H54 (cell line): ENCODE data around the gene C1QL1.

Experiments
- DNase-seq: peaks from one replicate; pipeline ENCODE4 v3.0.0; 2011; ENCODE audit warnings: low spot score, mixed read lengths; ENCODE audit not compliant: insufficient read length
- FAIRE-seq: peaks from 3 replicates; lab custom pipeline; 2011; peaks lifted over from hg19 to GRCh38; lab: Jason Lieb, UNC
- POLR2A ChIP-seq: IDR thresholded peaks from 2 replicates; pipeline ENCODE4 v1.6.1; 2011; ENCODE audit warnings: low read depth, mild to moderate bottlenecking, low read length

The C1QL1 gene

GRCh38 chr17:44922746-44923470 lies 45.2 kb downstream of the C1QL1 start:
- no peak for FAIRE-seq
- TF ChIP-seq POLR2A = no peak
- no peak for DNase-seq

GRCh38 chr17:44922136-44922535 lies 46.0 kb downstream of the C1QL1 start:
- no peak for TF ChIP-seq POLR2A
- FAIRE-seq = no peak
- no peak for DNase-seq

- FAIRE-seq = no peak
- no peak for DNase-seq
- no peak for TF ChIP-seq POLR2A
Measured at GRCh38 chr17:44921122-44921882, 46.8 kb downstream of the C1QL1 start.

- DNase-seq (no peak), FAIRE-seq (no peak)
- TF ChIP-seq POLR2A = no peak
Measured at GRCh38 chr17:44920565-44920940, 47.5 kb downstream of the C1QL1 start.

GRCh38 chr17:44919885-44920564 lies 48.1 kb downstream of the C1QL1 start:
- peak; percentile 15 for FAIRE-seq
- DNase-seq = peak; percentile 98
- TF ChIP-seq POLR2A = no peak

- TF ChIP-seq POLR2A = no peak; the same call in 1 of the 2 replicates
- FAIRE-seq (no peak), DNase-seq (no peak)
Measured at GRCh38 chr17:44919411-44919810, 48.7 kb downstream of the C1QL1 start.

GRCh38 chr17:44918006-44918405 lies 50.1 kb downstream of the C1QL1 start:
- DNase-seq (no peak), FAIRE-seq (no peak)
- TF ChIP-seq POLR2A = no peak

GRCh38 chr17:44917456-44917855 lies 50.6 kb downstream of the C1QL1 start:
- DNase-seq (no peak), FAIRE-seq (no peak)
- TF ChIP-seq POLR2A = no peak

- FAIRE-seq = no peak
- DNase-seq = peak; percentile 92
- no peak for TF ChIP-seq POLR2A
Measured at GRCh38 chr17:44916781-44917241, 51.3 kb downstream of the C1QL1 start.

- no peak for TF ChIP-seq POLR2A
- no peak for FAIRE-seq
- no peak for DNase-seq
Measured at GRCh38 chr17:44915862-44916780, 52.0 kb downstream of the C1QL1 start.

GRCh38 chr17:44915321-44915726 lies 52.8 kb downstream of the C1QL1 start, which contains the start of gene GFAP:
GFAP (minus strand) TSS chr17:44915500; CDS start chr17:44915486, 14 bp downstream.
- no peak for FAIRE-seq
- no peak for TF ChIP-seq POLR2A
- DNase-seq = no peak

- no peak for TF ChIP-seq POLR2A
Measured at GRCh38 chr17:44914698-44915271, 53.3 kb downstream of the C1QL1 start.

GRCh38 chr17:44914148-44914547 lies 54.0 kb downstream of the C1QL1 start:
- FAIRE-seq (no peak), DNase-seq (no peak)
- TF ChIP-seq POLR2A = no peak

More at GRCh38 chr17:44914698-44915271, 53.3 kb downstream of the C1QL1 start:
- FAIRE-seq (no peak), DNase-seq (no peak)
